HG03558 (cell line): ENCODE measurements around the gene MYO9B.

Experiments used
- ATAC-seq: cut with Tn5 transposase; IDR thresholded peaks from one replicate; pipeline ENCODE4 v1.9.1; 2021; ENCODE audit warnings: moderate number of reproducible peaks; ENCODE audit not compliant: unreplicated experiment; ENCODE audit errors: extremely low read depth

Gene MYO9B

GRCh38 chr19:17075035-17075863 lies at the start of gene MYO9B, which contains the start of gene HAUS8:
Gene MYO9B, plus strand, starts transcription at chr19:17075777. Its CDS starts 25,941 bp downstream, at chr19:17101718.
Gene HAUS8, minus strand, starts transcription at chr19:17075452. Its CDS starts 30 bp downstream, at chr19:17075422.
- peak; percentile 51 for ATAC-seq

- ATAC-seq = no peak
Measured at GRCh38 chr19:17025991-17026658, 49.5 kb upstream of the MYO9B start.

- ATAC-seq = no peak
Measured at GRCh38 chr19:17026706-17027534, 48.7 kb upstream of the MYO9B start, which contains the start of gene CPAMD8. Gene CPAMD8, minus strand, starts transcription at chr19:17026810. Its CDS starts 168 bp downstream, at chr19:17026642.

GRCh38 chr19:17027535-17027975 lies 48.0 kb upstream of the MYO9B start:
- ATAC-seq = no peak

- no peak for ATAC-seq
Measured at GRCh38 chr19:17031741-17032140, 43.8 kb upstream of the MYO9B start.

GRCh38 chr19:17035842-17036424 lies 39.6 kb upstream of the MYO9B start:
- ATAC-seq = no peak

GRCh38 chr19:17036640-17037039 lies 38.9 kb upstream of the MYO9B start:
- ATAC-seq = no peak

GRCh38 chr19:17037184-17037583 lies 38.4 kb upstream of the MYO9B start:
- ATAC-seq = no peak

- no peak for ATAC-seq
Measured at GRCh38 chr19:17037966-17038500, 37.5 kb upstream of the MYO9B start.

GRCh38 chr19:17041976-17042375 lies 33.6 kb upstream of the MYO9B start:
- ATAC-seq = no peak

GRCh38 chr19:17043744-17044143 lies 31.8 kb upstream of the MYO9B start:
- ATAC-seq = no peak

- ATAC-seq = no peak
Measured at GRCh38 chr19:17045907-17046502, 29.6 kb upstream of the MYO9B start.

- no peak for ATAC-seq
Measured at GRCh38 chr19:17048885-17049453, 26.6 kb upstream of the MYO9B start.

- ATAC-seq = no peak
Measured at GRCh38 chr19:17049711-17050280, 25.8 kb upstream of the MYO9B start.

GRCh38 chr19:17052439-17052838 lies 23.1 kb upstream of the MYO9B start:
- no peak for ATAC-seq

- no peak for ATAC-seq
Measured at GRCh38 chr19:17054746-17055145, 20.8 kb upstream of the MYO9B start.

- ATAC-seq = no peak
Measured at GRCh38 chr19:17055636-17056035, 19.9 kb upstream of the MYO9B start.

- no peak for ATAC-seq
Measured at GRCh38 chr19:17058236-17058635, 17.3 kb upstream of the MYO9B start.

- ATAC-seq = no peak
Measured at GRCh38 chr19:17060802-17061201, 14.8 kb upstream of the MYO9B start.
